AG09319 (cell line): Measurements from ENCODE around the gene PIP5K1B.

Source experiments
- DNase-seq: peaks from one replicate; pipeline ENCODE4 v3.0.0-alpha.2; 2010; ENCODE audit warnings: low read depth; ENCODE audit errors: extremely low read depth
- CTCF ChIP-seq: IDR thresholded peaks from 2 replicates; pipeline ENCODE4 v1.5.1; 2011; ENCODE audit warnings: low read depth, mild to moderate bottlenecking, inconsistent platforms, low read length, moderate library complexity

The PIP5K1B gene

GRCh38 chr9:68961587-68961986 lies 256.5 kb downstream of the PIP5K1B start:
- no peak for DNase-seq
- TF ChIP-seq CTCF: no peak

- TF ChIP-seq CTCF: no peak
These were observed 258.4 kb downstream of the PIP5K1B start for GRCh38 chr9:68963416-68963815.

GRCh38 chr9:68964102-68964541 lies 259.1 kb downstream of the PIP5K1B start:
- TF ChIP-seq CTCF: no peak
- no peak for DNase-seq

More at GRCh38 chr9:68963416-68963815, 258.4 kb downstream of the PIP5K1B start:
- no peak for DNase-seq

- TF ChIP-seq CTCF: no peak
These were observed 259.7 kb downstream of the PIP5K1B start for GRCh38 chr9:68964765-68965164.

GRCh38 chr9:68966496-68966944 lies 261.5 kb downstream of the PIP5K1B start:
- TF ChIP-seq CTCF: no peak
- DNase-seq: no peak

More at GRCh38 chr9:68964765-68965164, 259.7 kb downstream of the PIP5K1B start:
- no peak for DNase-seq

GRCh38 chr9:68967800-68968199 lies 262.8 kb downstream of the PIP5K1B start:
- DNase-seq: no peak
- TF ChIP-seq CTCF: no peak

- no peak for TF ChIP-seq CTCF
- no peak for DNase-seq
These were observed 264.5 kb downstream of the PIP5K1B start for GRCh38 chr9:68969538-68969937.
